GM10266 (cell line): ENCODE data around the gene LRRTM1.

Experiments
- DNase-seq: peaks from one replicate; pipeline ENCODE4 v3.0.0; 2012; ENCODE audit errors: extremely low spot score
- CTCF ChIP-seq: IDR thresholded peaks from 2 replicates; pipeline ENCODE4 v1.5.1; 2012; ENCODE audit warnings: mild to moderate bottlenecking, low read depth; ENCODE audit not compliant: control insufficient read depth, insufficient read depth; ENCODE audit errors: missing control alignments

The LRRTM1 gene

GRCh38 chr2:80303909-80304837, at the start of gene LRRTM1:
Gene LRRTM1 (minus strand): TSS chr2:80304752. CDS start chr2:80303819, 933 bp downstream.
- TF ChIP-seq CTCF: no peak
- no peak for DNase-seq

GRCh38 chr2:80351231-80351630, 46.7 kb upstream of the LRRTM1 start:
- TF ChIP-seq CTCF: no peak

GRCh38 chr2:80348953-80349352, 44.4 kb upstream of the LRRTM1 start:
- DNase-seq: no peak
- no peak for TF ChIP-seq CTCF

More at GRCh38 chr2:80351231-80351630, 46.7 kb upstream of the LRRTM1 start:
- DNase-seq: no peak

GRCh38 chr2:80348078-80348477, 43.5 kb upstream of the LRRTM1 start:
- TF ChIP-seq CTCF: no peak

GRCh38 chr2:80340022-80340421, 35.5 kb upstream of the LRRTM1 start:
- no peak for DNase-seq

More at GRCh38 chr2:80348078-80348477, 43.5 kb upstream of the LRRTM1 start:
- no peak for DNase-seq

GRCh38 chr2:80338794-80339193, 34.2 kb upstream of the LRRTM1 start:
- no peak for DNase-seq
- no peak for TF ChIP-seq CTCF

More at GRCh38 chr2:80340022-80340421, 35.5 kb upstream of the LRRTM1 start:
- TF ChIP-seq CTCF: no peak

- no peak for TF ChIP-seq CTCF
- no peak for DNase-seq
These were observed 30.9 kb upstream of the LRRTM1 start for GRCh38 chr2:80335411-80335810.
